ENCODE measurements around the gene RCCD1.
A peak's percentile ranks its signal among the peaks of the same experiment; 100 is the strongest.

The RCCD1 gene

GRCh38 chr15:90968434-90968833 is 13.8 kb downstream of the RCCD1 start:
- DNase-seq, result no peak

- DNase-seq, result no peak
Measured at GRCh38 chr15:90970274-90970673, 15.6 kb downstream of the RCCD1 start.

- no peak for DNase-seq
Measured at GRCh38 chr15:90972133-90972532, 17.4 kb downstream of the RCCD1 start.

- no peak for DNase-seq
Measured at GRCh38 chr15:90974216-90974615, 19.5 kb downstream of the RCCD1 start.

GRCh38 chr15:90979582-90979981 is 24.9 kb downstream of the RCCD1 start:
- no peak for DNase-seq

GRCh38 chr15:90981681-90982080 is 27.0 kb downstream of the RCCD1 start:
- DNase-seq, result no peak

GRCh38 chr15:90982135-90982534 is 27.5 kb downstream of the RCCD1 start:
- DNase-seq, result no peak

- no peak for DNase-seq
Measured at GRCh38 chr15:90986790-90987507, 32.3 kb downstream of the RCCD1 start.

- DNase-seq, result peak; percentile 32
Measured at GRCh38 chr15:90987561-90988141, 33.0 kb downstream of the RCCD1 start.

- peak; percentile 43 for DNase-seq
Measured at GRCh38 chr15:90988296-90988695, 33.6 kb downstream of the RCCD1 start.

- no peak for DNase-seq
Measured at GRCh38 chr15:90989040-90989768, 34.5 kb downstream of the RCCD1 start.

GRCh38 chr15:90990446-90990845 is 35.8 kb downstream of the RCCD1 start:
- no peak for DNase-seq

- DNase-seq, result peak; percentile 58
Measured at GRCh38 chr15:90991587-90992285, 37.1 kb downstream of the RCCD1 start.

- no peak for DNase-seq
Measured at GRCh38 chr15:90994059-90994416, 39.4 kb downstream of the RCCD1 start.

- DNase-seq, result peak; percentile 97
Measured at GRCh38 chr15:90994417-90995311, 40.0 kb downstream of the RCCD1 start, which contains the start of gene PRC1. Gene PRC1, minus strand, starts transcription at chr15:90994535. Its CDS starts 118 bp downstream, at chr15:90994417.

GRCh38 chr15:90998737-90999136 is 44.1 kb downstream of the RCCD1 start:
- no peak for DNase-seq

- DNase-seq, result no peak
Measured at GRCh38 chr15:91001209-91001608, 46.5 kb downstream of the RCCD1 start.

- DNase-seq, result no peak
Measured at GRCh38 chr15:91007266-91007665, 52.6 kb downstream of the RCCD1 start.
